ENCODE data around the gene CFAP100. TPM values are rescaled to one million over a fixed set of nuclear protein-coding genes. Genes with fewer than 3 reads are reported as not detected.

CFAP100 gene
- total and polyA plus RNA-seq, 10 donors: not detected

GRCh38 chr3:126349611-126350501 lies 44.9 kb upstream of the CFAP100 start:
- TF ChIP-seq POLR2AphosphoS5 (IDR thresholded peaks at IDR 0.05) (no peak), CTCF (IDR thresholded peaks at IDR 0.05 in 8 of 11, conservative IDR thresholded peaks at IDR 0.05 in 3 of 11) (no peak), POLR2A (IDR thresholded peaks at IDR 0.05) (no peak)
- WGBS, 5 donors: 62 to 76% (median 71%) methylated on average over 9 to 15 of the region's 15 CpGs
- H3K27me3 ChIP-seq (replicated peaks in 1 of 7): peaks cover 0 to 6% (median 0%) of the 10 kb centered on the region in 7 donors
- intact Hi-C loops (cut with DNase I; ENCODE audit: low total_unique reads): no loop called here
- no peak overlapping the region for H3K27ac ChIP-seq
- peaks cover 0 to 11% (median 4%) of the 10 kb centered on the region in 6 donors for H3K4me1 ChIP-seq
- H3K4me3 ChIP-seq: no peak overlapping the region
- DNase-seq: peak; percentile 73
- H3K9me3 ChIP-seq: no peaks in the 10 kb centered on the region
- H3K36me3 ChIP-seq: peaks cover 0 to 10% (median 0%) of the 10 kb centered on the region in 6 donors

GRCh38 chr3:126350502-126351085 lies 44.1 kb upstream of the CFAP100 start:
- WGBS, 5 donors: 78 to 91% (median 89%) methylated on average over 6 to 9 of the region's 9 CpGs
- TF ChIP-seq POLR2AphosphoS5 (IDR thresholded peaks at IDR 0.05) (no peak), CTCF (IDR thresholded peaks at IDR 0.05 in 8 of 11, conservative IDR thresholded peaks at IDR 0.05 in 3 of 11) (no peak), POLR2A (IDR thresholded peaks at IDR 0.05) (no peak)
- peak; percentile 62 for DNase-seq
- Histone ChIP-seq H3K4me1 (peaks cover 0 to 18% (median 11%) of the 10 kb centered on the region in 6 donors), H3K9me3 (no peaks in the 10 kb centered on the region), H3K27me3 (replicated peaks in 1 of 7) (peaks cover 0 to 14% (median under 1%) of the 10 kb centered on the region in 7 donors), H3K27ac (no peak overlapping the region), H3K4me3 (no peak overlapping the region), H3K36me3 (peaks cover 0 to 10% (median 0%) of the 10 kb centered on the region in 6 donors)
- intact Hi-C loops (cut with DNase I; ENCODE audit: low total_unique reads): no loop called here

GRCh38 chr3:126351086-126351770 lies 43.5 kb upstream of the CFAP100 start:
- 78 to 91% (median 86%) methylated on average over 7 to 10 of the region's 10 CpGs for WGBS, 5 donors
- TF ChIP-seq POLR2AphosphoS5 (IDR thresholded peaks at IDR 0.05) (no peak), CTCF (IDR thresholded peaks at IDR 0.05 in 8 of 11, conservative IDR thresholded peaks at IDR 0.05 in 3 of 11) (no peak), POLR2A (IDR thresholded peaks at IDR 0.05) (no peak)
- H3K4me1 ChIP-seq: peaks cover 0 to 24% (median 18%) of the 10 kb centered on the region in 6 donors
- H3K9me3 ChIP-seq: no peaks in the 10 kb centered on the region
- peaks cover 0 to 10% (median 0%) of the 10 kb centered on the region in 6 donors for H3K36me3 ChIP-seq
- no peak overlapping the region for H3K27ac ChIP-seq
- H3K27me3 ChIP-seq (replicated peaks in 1 of 7): peaks cover 0 to 20% (median 7%) of the 10 kb centered on the region in 7 donors
- peak; percentile 60 for DNase-seq
- intact Hi-C loops (cut with DNase I; ENCODE audit: low total_unique reads): no loop called here
- no peak overlapping the region for H3K4me3 ChIP-seq
